HepG2 (cell line): ENCODE results near the gene POLR2F. TPM values are rescaled to one million over a fixed set of nuclear protein-coding genes. Genes with fewer than 3 reads are reported as not detected.

Source experiments
- ATAC-seq: fragments of 200-7000 bp; cut with Tn5 transposase; 3 replicates; pipeline ENCODE4 v1.9.1; 2020; ENCODE audit warnings: mild to moderate bottlenecking, moderate library complexity
- BruUV-seq: library from RNA; stranded (reverse); fragments of 400-500 nt; replicated peaks from 2 replicates; lab custom pipeline; 2021; lab: Mats Ljungman, UMichigan
- CTCF ChIA-PET: fragments of 300-600 bp; formaldehyde crosslinking; extraction: SDS; loops from one replicate; lab custom pipeline; 2021; ENCODE audit warnings: low total read pairs, inconsistent platforms, low intra/inter-chr PET ratio; lab: Yijun Ruan, JAX
- POLR2A ChIA-PET: fragments of 350-600 bp; sonication (Branson Sonifier 250); formaldehyde crosslinking; loops from one replicate; lab custom pipeline; 2020; ENCODE audit warnings: antibody characterized with exemption, inconsistent platforms; lab: Yijun Ruan, JAX
- DNase-seq: peaks from one replicate; pipeline ENCODE4 v3.0.0-alpha.2; 2015; ENCODE audit warnings: low spot score
- FAIRE-seq: peaks from 3 replicates; lab custom pipeline; 2011; peaks lifted over from hg19 to GRCh38; lab: Jason Lieb, UNC
- H2AFZ ChIP-seq: one replicate; pipeline ENCODE4 v1.6.1; 2011; ENCODE audit warnings: low read length, inconsistent platforms
- H3K27ac ChIP-seq: fragments of 300-600 bp; 3 replicates; pipeline ENCODE4 v1.8.0; 2011; ENCODE audit warnings: mixed run types, mild to moderate bottlenecking, mixed read lengths, low read length, inconsistent platforms; ENCODE audit not compliant: insufficient read depth; ENCODE audit errors: extremely low read length
- H3K27me3 ChIP-seq, 2 experiments: fragments of 200-600 bp in 1 of 2; 2 replicates in 1 of 2; 3 replicates in 1 of 2; pipeline versions ENCODE4 v1.6.0 to v1.8.0; 2011; ENCODE audit warnings: low read length in 2 of 2, mild to moderate bottlenecking in 2 of 2, moderate library complexity in 2 of 2, inconsistent platforms in 1 of 2; ENCODE audit not compliant: insufficient read depth in 2 of 2, control insufficient read depth in 1 of 2
- H3K36me3 ChIP-seq, 2 experiments: fragments of 200-600 bp in 1 of 2; replicated peaks in 1 of 2; 2 replicates in 1 of 2; 3 replicates in 1 of 2; pipeline versions ENCODE4 v1.5.1 to v1.8.0; 2011; ENCODE audit warnings: low read length in 2 of 2, inconsistent platforms in 1 of 2; ENCODE audit not compliant: insufficient read depth in 2 of 2, control insufficient read depth in 1 of 2
- H3K4me1 ChIP-seq: 2 replicates; pipeline ENCODE4 v1.5.1; 2012; ENCODE audit warnings: low read length, inconsistent platforms; ENCODE audit not compliant: insufficient read depth
- H3K4me2 ChIP-seq: 2 replicates; pipeline ENCODE4 v1.6.0; 2011; ENCODE audit warnings: low read depth, low read length, inconsistent platforms
- H3K4me3 ChIP-seq, 3 experiments: fragments of 200-600 bp in 1 of 3; sonication (generic), shearing (Covaris generic) in 1 of 3; replicated peaks in 1 of 3; 2 replicates each; pipeline ENCODE4 v1.5.1; 2011 to 2016; ENCODE audit warnings: low read length in 3 of 3, inconsistent platforms in 2 of 3, low read depth in 2 of 3, mild to moderate bottlenecking in 2 of 3, control low read depth in 1 of 3, mixed read lengths in 1 of 3; ENCODE audit not compliant: insufficient read depth in 1 of 3
- H3K79me2 ChIP-seq: one replicate; pipeline ENCODE4 v1.6.1; 2011; ENCODE audit warnings: low read length, inconsistent platforms; ENCODE audit not compliant: insufficient read depth
- H3K9ac ChIP-seq: 2 replicates; pipeline ENCODE4 v1.6.0; 2011; ENCODE audit warnings: mild to moderate bottlenecking, low read depth, low read length, inconsistent platforms; ENCODE audit not compliant: insufficient read depth
- H3K9me3 ChIP-seq: 2 replicates; pipeline ENCODE4 v1.5.1; 2012; ENCODE audit warnings: mild to moderate bottlenecking, low read length
- H4K20me1 ChIP-seq: 2 replicates; pipeline ENCODE4 v1.6.0; 2011; ENCODE audit warnings: inconsistent platforms, mild to moderate bottlenecking, low read length, moderate library complexity; ENCODE audit not compliant: insufficient read depth
- ARNT ChIP-seq: fragments of 450-650 bp; IDR thresholded peaks from 2 replicates; pipeline ENCODE4 v1.6.1; 2017
- CEBPB ChIP-seq: IDR thresholded peaks from 2 replicates; pipeline ENCODE4 v1.6.1; 2011; ENCODE audit warnings: low read depth, low read length, improper control_type of control experiment, borderline replicate concordance
- EHMT2 ChIP-seq: fragments of 200-600 bp; sonication (generic); IDR thresholded peaks from 2 replicates; pipeline ENCODE4 v1.7.0; 2017; ENCODE audit warnings: antibody characterized with exemption, low read depth, low read length, borderline replicate concordance
- YY1 ChIP-seq: IDR thresholded peaks from 2 replicates; pipeline ENCODE4 v1.6.1; 2011; ENCODE audit warnings: low read length, low read depth, moderate library complexity, mild to moderate bottlenecking; ENCODE audit not compliant: insufficient read depth, insufficient replicate concordance
- ZNF230 ChIP-seq: sonication (generic); formaldehyde crosslinking; IDR thresholded peaks from 2 replicates; pipeline ENCODE4 v1.4.0; 2020; ENCODE audit warnings: mild to moderate bottlenecking, missing genetic modification reagents
- whole genome bisulfite sequencing: methylation state at CpG from one replicate; pipeline ENCODE4 v1.1.6; 2017; ENCODE audit warnings: low lambda C conversion rate; 5-methylcytosine and 5-hydroxymethylcytosine counted together
- in situ Hi-C: cut with HindIII; loops from 2 replicates; pipeline ENCODE4 v1.10.0; 2017; ENCODE audit warnings: low pct_unique_long_range_greater_than_20kb; ENCODE audit not compliant: extremely low pct_ligation_motif_present
- intact Hi-C: fragments of 100-400 bp; cut with micrococcal nuclease; formaldehyde crosslinking; loops from one replicate; pipeline ENCODE4 v1.10.0; 2022; ENCODE audit not compliant: unreplicated experiment
- polyA plus RNA-seq, 8 experiments: library from polyadenylated mRNA; depleted of rRNA in 3 of 8; stranded (reverse) in 7 of 8; unstranded in 1 of 8; fragments of >200 nt; fragmentation: Illumina TruSeq in 4 of 8; extraction: Trizol in 4 of 8; gene quantifications; 2 replicates each; pipeline versions ENCODE4 v1.2.1 to v1.2.3, GENCODE V29; 2011 to 2016; ENCODE audit warnings: low read depth in 4 of 8, missing spikeins in 1 of 8, mixed read lengths in 1 of 8; ENCODE audit not compliant: insufficient read depth in 1 of 8
- total RNA-seq, 5 experiments: library from RNA; depleted of rRNA; stranded (reverse); fragments of >200 nt; fragmentation: Illumina TruSeq; extraction: Trizol; gene quantifications; 2 replicates each; pipeline ENCODE4 v1.2.3, GENCODE V29; 2016; ENCODE audit warnings: low read depth in 1 of 5
- TF ChIP-seq, protein P1 (sequence below), 2 experiments: IDR thresholded peaks; 2 replicates each; pipeline ENCODE4 v1.6.1; 2011 to 2012; ENCODE audit warnings: low read length in 2 of 2, borderline replicate concordance in 1 of 2, low read depth in 1 of 2, mild to moderate bottlenecking in 1 of 2, moderate library complexity in 1 of 2
- TF ChIP-seq, protein P2 (sequence below): sonication (generic); formaldehyde crosslinking; IDR thresholded peaks from 2 replicates; pipeline ENCODE4 v1.8.1; 2023; ENCODE audit warnings: mild to moderate bottlenecking, missing genetic modification reagents
- TF ChIP-seq, protein P3 (sequence below): sonication (generic); formaldehyde crosslinking; IDR thresholded peaks from 2 replicates; pipeline ENCODE4 v1.5.0; 2020; ENCODE audit warnings: missing genetic modification reagents
- TF ChIP-seq, protein P4 (sequence below): sonication (generic); formaldehyde crosslinking; conservative IDR thresholded peaks from 2 replicates; pipeline ENCODE4 v1.8.0; 2022; ENCODE audit warnings: missing genetic modification reagents

The POLR2F gene
- total and polyA plus RNA-seq, 2 of the 13 experiments (the other 11 are each of a cell fraction or from before 2014, with no cell fraction given) = 135 to 158 TPM

DNA sequence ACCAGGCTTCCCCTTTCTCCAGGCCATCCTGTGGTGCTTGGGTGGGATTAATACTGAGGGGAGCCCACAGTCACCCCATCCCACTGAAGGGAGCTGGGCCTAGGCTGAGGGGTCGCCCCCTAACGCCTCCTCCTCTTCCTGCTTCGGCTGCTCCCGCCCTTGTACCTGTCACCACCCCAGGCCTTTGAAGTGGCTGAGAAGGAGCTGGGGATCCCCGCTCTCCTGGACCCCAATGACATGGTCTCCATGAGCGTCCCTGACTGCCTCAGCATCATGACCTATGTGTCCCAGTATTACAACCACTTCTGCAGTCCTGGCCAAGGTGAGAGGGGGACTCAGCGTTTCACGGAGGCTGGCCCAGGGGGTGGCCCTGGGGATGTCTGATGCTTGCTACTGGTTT is 41.3 kb upstream of the POLR2F start:
- WGBS = 96% methylated on average over 8 of the region's 8 CpGs

DNA sequence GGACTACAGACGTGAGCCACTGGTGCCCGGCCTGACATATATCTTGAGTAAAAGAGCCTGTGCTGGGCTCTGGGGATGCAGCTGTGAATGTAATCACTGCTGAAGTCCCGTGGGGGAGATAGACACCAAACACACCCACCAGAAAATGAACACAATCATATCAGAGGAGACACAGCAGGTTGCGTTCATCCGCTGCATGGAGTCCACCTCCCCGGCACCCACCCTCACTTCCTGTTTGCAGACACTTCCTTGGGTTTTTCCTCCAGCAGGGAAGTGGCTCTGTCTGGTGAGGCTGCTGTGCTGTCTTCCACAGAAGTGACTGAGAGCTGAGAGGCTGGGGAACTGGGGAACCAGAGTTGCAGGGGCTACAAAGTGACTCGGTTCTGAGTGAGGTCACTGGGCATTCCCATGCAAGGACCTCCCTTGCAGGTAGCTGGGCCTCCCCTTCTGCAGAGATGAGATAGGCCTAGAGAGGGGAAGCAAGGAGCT is 40.2 kb upstream of the POLR2F start:
- Histone ChIP-seq H3K27ac (no peak overlapping the region), H3K27me3 (no peaks in the 10 kb centered on the region), H3K9me3 (no peaks in the 10 kb centered on the region), H3K9ac (no peak overlapping the region), H3K4me1 (no peaks in the 10 kb centered on the region; the same call in 1 of the 2 replicates), H3K4me3 (no peak overlapping the region), H4K20me1 (no peaks in the 10 kb centered on the region), H2AFZ (no peak overlapping the region), H3K36me3 (peaks cover 5 to 24% of the 10 kb centered on the region in 2 experiments; a peak in 4 of 5 replicates), H3K79me2 (no peaks in the 10 kb centered on the region), H3K4me2 (no peak overlapping the region)
- TF ChIP-seq ZNF230 (CRISPR knock-in tag) (no peak), CEBPB (no peak), ARNT (no peak), EHMT2 (no peak)
- TF ChIP-seq, protein P1, sequence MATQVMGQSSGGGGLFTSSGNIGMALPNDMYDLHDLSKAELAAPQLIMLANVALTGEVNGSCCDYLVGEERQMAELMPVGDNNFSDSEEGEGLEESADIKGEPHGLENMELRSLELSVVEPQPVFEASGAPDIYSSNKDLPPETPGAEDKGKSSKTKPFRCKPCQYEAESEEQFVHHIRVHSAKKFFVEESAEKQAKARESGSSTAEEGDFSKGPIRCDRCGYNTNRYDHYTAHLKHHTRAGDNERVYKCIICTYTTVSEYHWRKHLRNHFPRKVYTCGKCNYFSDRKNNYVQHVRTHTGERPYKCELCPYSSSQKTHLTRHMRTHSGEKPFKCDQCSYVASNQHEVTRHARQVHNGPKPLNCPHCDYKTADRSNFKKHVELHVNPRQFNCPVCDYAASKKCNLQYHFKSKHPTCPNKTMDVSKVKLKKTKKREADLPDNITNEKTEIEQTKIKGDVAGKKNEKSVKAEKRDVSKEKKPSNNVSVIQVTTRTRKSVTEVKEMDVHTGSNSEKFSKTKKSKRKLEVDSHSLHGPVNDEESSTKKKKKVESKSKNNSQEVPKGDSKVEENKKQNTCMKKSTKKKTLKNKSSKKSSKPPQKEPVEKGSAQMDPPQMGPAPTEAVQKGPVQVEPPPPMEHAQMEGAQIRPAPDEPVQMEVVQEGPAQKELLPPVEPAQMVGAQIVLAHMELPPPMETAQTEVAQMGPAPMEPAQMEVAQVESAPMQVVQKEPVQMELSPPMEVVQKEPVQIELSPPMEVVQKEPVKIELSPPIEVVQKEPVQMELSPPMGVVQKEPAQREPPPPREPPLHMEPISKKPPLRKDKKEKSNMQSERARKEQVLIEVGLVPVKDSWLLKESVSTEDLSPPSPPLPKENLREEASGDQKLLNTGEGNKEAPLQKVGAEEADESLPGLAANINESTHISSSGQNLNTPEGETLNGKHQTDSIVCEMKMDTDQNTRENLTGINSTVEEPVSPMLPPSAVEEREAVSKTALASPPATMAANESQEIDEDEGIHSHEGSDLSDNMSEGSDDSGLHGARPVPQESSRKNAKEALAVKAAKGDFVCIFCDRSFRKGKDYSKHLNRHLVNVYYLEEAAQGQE (IDR thresholded peaks at IDR 0.05; ENCODE audit: borderline replicate concordance in 1 of 2, low read depth in 1 of 2, low read length in 2 of 2) = no peak
- TF ChIP-seq, protein P2, sequence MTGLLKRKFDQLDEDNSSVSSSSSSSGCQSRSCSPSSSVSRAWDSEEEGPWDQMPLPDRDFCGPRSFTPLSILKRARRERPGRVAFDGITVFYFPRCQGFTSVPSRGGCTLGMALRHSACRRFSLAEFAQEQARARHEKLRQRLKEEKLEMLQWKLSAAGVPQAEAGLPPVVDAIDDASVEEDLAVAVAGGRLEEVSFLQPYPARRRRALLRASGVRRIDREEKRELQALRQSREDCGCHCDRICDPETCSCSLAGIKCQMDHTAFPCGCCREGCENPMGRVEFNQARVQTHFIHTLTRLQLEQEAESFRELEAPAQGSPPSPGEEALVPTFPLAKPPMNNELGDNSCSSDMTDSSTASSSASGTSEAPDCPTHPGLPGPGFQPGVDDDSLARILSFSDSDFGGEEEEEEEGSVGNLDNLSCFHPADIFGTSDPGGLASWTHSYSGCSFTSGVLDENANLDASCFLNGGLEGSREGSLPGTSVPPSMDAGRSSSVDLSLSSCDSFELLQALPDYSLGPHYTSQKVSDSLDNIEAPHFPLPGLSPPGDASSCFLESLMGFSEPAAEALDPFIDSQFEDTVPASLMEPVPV (CRISPR knock-in tag) = no peak
- TF ChIP-seq, protein P3, sequence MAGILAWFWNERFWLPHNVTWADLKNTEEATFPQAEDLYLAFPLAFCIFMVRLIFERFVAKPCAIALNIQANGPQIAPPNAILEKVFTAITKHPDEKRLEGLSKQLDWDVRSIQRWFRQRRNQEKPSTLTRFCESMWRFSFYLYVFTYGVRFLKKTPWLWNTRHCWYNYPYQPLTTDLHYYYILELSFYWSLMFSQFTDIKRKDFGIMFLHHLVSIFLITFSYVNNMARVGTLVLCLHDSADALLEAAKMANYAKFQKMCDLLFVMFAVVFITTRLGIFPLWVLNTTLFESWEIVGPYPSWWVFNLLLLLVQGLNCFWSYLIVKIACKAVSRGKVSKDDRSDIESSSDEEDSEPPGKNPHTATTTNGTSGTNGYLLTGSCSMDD (CRISPR knock-in tag) = no peak
- ChIA-PET CTCF (no interaction called here), POLR2A (no interaction called here)
- intact Hi-C loops (no loop called here), in situ Hi-C loops (no loop called here)
- WGBS = 92% methylated on average over 4 of the region's 7 CpGs
- DNase-seq (no peak), ATAC-seq (no peak), FAIRE-seq (no peak)
- BruUV-seq = no TSS peak

More for the DNA sequence above, 41.3 kb upstream of the POLR2F start:
- H3K27me3 ChIP-seq = no peaks in the 10 kb centered on the region
- H4K20me1 ChIP-seq = no peaks in the 10 kb centered on the region
- in situ Hi-C loops (no loop called here), intact Hi-C loops (no loop called here)
- peaks cover 5 to 15% of the 10 kb centered on the region in 2 experiments; a peak in 4 of 5 replicates for H3K36me3 ChIP-seq
- H3K27ac ChIP-seq = no peak overlapping the region
- ChIA-PET POLR2A (no interaction called here), CTCF (no interaction called here)
- no peak for TF ChIP-seq YY1
- TF ChIP-seq, protein P4, sequence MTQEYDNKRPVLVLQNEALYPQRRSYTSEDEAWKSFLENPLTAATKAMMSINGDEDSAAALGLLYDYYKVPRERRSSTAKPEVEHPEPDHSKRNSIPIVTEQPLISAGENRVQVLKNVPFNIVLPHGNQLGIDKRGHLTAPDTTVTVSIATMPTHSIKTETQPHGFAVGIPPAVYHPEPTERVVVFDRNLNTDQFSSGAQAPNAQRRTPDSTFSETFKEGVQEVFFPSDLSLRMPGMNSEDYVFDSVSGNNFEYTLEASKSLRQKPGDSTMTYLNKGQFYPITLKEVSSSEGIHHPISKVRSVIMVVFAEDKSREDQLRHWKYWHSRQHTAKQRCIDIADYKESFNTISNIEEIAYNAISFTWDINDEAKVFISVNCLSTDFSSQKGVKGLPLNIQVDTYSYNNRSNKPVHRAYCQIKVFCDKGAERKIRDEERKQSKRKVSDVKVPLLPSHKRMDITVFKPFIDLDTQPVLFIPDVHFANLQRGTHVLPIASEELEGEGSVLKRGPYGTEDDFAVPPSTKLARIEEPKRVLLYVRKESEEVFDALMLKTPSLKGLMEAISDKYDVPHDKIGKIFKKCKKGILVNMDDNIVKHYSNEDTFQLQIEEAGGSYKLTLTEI (CRISPR knock-in tag) = no peak
- peaks cover 3% of the 10 kb centered on the region for H3K79me2 ChIP-seq
- no TSS peak for BruUV-seq
- ATAC-seq (no peak), FAIRE-seq (no peak), DNase-seq (no peak)
- H3K9ac ChIP-seq = no peak overlapping the region
- no peaks in the 10 kb centered on the region for H3K9me3 ChIP-seq
- H3K4me2 ChIP-seq = no peak overlapping the region
- H2AFZ ChIP-seq = no peak overlapping the region
- no peak overlapping the region for H3K4me3 ChIP-seq
- peaks cover 9% of the 10 kb centered on the region for H3K4me1 ChIP-seq
